WERI-Rb-1 (cell line): ENCODE measurements around the gene FSCN2.

ENCODE experiments used
- DNase-seq: peaks from one replicate; pipeline ENCODE4 v3.0.0-alpha.2; 2020
- H3K27ac ChIP-seq: fragments of 250-450 bp; sonication (Bioruptor Pico); 2 replicates; pipeline ENCODE4 v1.5.1; 2020; ENCODE audit warnings: mild to moderate bottlenecking, moderate library complexity
- H3K27me3 ChIP-seq: fragments of 250-450 bp; sonication (Bioruptor Pico); 2 replicates; pipeline ENCODE4 v1.5.1; 2021; ENCODE audit warnings: mild to moderate bottlenecking, low read depth, moderate library complexity; ENCODE audit not compliant: insufficient read depth, severe bottlenecking
- H3K36me3 ChIP-seq: fragments of 250-450 bp; sonication (Bioruptor Pico); 2 replicates; pipeline ENCODE4 v1.5.1; 2020; ENCODE audit warnings: mild to moderate bottlenecking, moderate library complexity
- H3K4me3 ChIP-seq: 2 replicates; pipeline ENCODE4 v1.5.1; 2011; ENCODE audit warnings: low read depth, mild to moderate bottlenecking, control low read depth, low read length
- H3K9me3 ChIP-seq: fragments of 250-450 bp; sonication (Bioruptor Pico); 2 replicates; pipeline ENCODE4 v1.5.1; 2021; ENCODE audit warnings: mild to moderate bottlenecking, moderate library complexity; ENCODE audit not compliant: severe bottlenecking
- TF ChIP-seq, protein P1 (sequence below): IDR thresholded peaks from 2 replicates; pipeline ENCODE4 v1.5.1; 2011; ENCODE audit warnings: low read depth, mild to moderate bottlenecking, control low read depth, inconsistent platforms, low read length

Gene FSCN2

DNA sequence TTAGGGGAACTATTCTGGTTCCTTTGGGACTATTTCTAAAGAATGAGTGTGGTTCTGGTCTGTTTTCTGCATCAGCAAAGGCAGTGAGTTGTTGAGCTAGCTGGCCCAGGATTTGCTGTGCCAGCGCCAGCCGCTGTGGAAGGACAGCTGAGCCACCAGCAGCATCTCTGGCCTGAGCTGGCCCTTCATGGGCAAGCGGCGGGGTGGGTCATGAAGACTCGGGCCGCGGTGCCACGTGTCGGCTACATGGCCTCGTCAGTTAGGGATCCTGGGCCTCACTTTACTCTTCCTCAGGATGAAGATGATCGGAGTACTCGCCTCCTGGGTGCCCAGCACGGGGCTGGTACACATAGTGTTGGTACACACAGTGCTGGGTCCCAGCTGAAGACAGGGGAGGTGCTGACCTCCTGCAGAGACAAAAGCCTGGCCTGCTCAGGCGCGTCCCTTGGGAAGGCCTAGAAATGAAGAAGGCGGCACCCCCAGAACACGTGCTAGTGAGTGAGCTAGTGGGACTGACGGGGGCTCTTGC lies 41.9 kb downstream of the FSCN2 start:
- Histone ChIP-seq H3K27ac (no peak overlapping the region), H3K27me3 (no peaks in the 10 kb centered on the region), H3K9me3 (no peaks in the 10 kb centered on the region), H3K4me3 (no peak overlapping the region), H3K36me3 (peaks cover 98% of the 10 kb centered on the region)
- no peak for DNase-seq
- TF ChIP-seq, protein P1, sequence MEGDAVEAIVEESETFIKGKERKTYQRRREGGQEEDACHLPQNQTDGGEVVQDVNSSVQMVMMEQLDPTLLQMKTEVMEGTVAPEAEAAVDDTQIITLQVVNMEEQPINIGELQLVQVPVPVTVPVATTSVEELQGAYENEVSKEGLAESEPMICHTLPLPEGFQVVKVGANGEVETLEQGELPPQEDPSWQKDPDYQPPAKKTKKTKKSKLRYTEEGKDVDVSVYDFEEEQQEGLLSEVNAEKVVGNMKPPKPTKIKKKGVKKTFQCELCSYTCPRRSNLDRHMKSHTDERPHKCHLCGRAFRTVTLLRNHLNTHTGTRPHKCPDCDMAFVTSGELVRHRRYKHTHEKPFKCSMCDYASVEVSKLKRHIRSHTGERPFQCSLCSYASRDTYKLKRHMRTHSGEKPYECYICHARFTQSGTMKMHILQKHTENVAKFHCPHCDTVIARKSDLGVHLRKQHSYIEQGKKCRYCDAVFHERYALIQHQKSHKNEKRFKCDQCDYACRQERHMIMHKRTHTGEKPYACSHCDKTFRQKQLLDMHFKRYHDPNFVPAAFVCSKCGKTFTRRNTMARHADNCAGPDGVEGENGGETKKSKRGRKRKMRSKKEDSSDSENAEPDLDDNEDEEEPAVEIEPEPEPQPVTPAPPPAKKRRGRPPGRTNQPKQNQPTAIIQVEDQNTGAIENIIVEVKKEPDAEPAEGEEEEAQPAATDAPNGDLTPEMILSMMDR = no peak

DNA sequence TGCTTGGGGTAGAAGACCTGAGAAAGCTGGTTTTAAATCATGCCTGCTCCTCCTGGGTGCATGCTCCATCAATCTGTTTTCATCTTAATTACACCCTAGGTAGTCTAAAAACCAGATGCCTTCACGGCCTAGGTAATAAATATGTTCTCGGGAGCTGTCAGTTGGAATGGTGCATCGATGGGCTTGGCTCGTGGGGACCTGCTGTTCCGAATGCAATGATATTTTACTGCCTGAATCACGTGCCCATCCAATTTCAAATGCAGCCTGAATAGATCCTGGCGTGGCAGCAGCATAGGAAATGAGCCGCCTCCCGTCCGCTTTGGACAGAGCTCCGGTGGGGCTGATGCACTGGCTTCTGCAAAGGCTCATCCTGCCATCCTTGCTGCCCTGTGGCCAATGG lies 42.8 kb downstream of the FSCN2 start:
- TF ChIP-seq, protein P1 = no peak
- Histone ChIP-seq H3K36me3 (peaks cover 98% of the 10 kb centered on the region), H3K9me3 (no peaks in the 10 kb centered on the region), H3K27me3 (no peaks in the 10 kb centered on the region), H3K27ac (no peak overlapping the region), H3K4me3 (no peak overlapping the region)
- no peak for DNase-seq

DNA sequence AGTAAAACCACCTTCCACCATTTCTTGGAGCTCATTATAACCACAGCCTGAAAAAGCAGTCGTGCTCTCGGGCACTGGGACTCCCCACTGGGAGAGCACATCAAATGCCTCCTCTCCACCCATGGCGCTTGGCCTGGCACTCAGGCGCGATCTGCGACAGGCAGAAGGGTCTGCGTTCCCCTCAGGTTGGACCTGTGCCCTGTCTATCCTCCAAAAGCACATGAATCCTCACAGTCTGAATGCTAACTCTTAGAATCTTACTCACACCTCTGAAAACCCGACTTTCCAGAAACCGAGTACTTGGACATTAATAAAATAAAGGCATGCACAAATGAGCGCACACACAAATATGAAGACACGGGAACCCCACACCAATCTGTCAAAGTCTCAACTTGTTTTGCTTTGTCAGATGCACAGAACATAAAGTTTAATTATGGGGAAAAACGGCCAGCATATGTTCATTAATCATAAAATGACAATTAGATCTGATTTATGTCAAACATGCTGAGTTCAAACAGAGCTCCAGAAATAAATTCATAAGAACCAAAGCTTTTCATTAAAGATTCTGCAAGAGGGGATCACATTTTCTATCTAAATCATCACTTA lies 44.5 kb downstream of the FSCN2 start:
- no peak overlapping the region for H3K4me3 ChIP-seq
- no peaks in the 10 kb centered on the region for H3K9me3 ChIP-seq
- H3K27me3 ChIP-seq = no peaks in the 10 kb centered on the region
- TF ChIP-seq, protein P1 = no peak
- H3K27ac ChIP-seq = no peak overlapping the region
- no peak for DNase-seq
- peaks cover 94% of the 10 kb centered on the region for H3K36me3 ChIP-seq

DNA sequence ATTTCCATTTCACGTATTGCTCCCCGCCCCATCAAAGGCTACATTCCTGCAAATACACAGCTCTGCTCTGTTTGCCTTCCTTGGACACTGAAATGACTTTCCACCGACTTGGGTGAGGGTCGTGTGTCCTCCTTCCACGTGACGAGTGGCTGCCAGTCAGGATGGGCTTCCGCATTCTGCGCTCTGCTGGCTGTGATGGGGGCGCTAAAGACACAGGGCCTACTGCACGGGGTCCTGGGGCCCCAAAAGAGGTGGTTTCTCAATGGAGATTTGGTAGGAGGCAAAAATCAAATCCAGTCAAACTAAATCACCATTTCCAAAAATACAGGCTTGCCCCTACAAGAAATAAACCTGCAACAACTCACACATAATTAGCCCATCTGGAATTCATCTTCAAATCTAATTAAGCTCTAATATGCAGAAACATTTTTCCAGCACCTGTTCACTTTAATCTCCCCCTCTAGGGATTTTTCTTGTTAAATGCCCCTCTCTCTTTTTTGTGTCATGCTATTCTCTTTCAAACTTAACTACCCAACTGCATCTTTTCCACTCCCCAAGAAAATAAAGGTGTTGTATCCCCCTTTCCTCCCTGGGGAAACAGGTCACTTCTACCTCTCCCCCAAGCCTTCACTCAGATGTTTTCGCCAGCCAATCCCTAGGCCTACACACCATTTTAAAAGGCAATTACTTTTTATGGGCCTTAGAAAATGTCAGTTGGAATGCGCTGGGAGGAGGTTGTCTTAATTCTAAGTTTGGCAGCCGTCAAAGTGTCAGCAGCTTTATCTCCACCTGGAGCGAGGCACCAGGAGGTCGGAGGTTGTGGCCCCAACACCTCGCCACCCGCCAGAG lies 45.8 kb downstream of the FSCN2 start:
- TF ChIP-seq, protein P1 = no peak
- H3K36me3 ChIP-seq = peaks cover 95% of the 10 kb centered on the region
- H3K4me3 ChIP-seq = no peak overlapping the region
- no peaks in the 10 kb centered on the region for H3K9me3 ChIP-seq
- no peak overlapping the region for H3K27ac ChIP-seq
- no peaks in the 10 kb centered on the region for H3K27me3 ChIP-seq
- no peak for DNase-seq

DNA sequence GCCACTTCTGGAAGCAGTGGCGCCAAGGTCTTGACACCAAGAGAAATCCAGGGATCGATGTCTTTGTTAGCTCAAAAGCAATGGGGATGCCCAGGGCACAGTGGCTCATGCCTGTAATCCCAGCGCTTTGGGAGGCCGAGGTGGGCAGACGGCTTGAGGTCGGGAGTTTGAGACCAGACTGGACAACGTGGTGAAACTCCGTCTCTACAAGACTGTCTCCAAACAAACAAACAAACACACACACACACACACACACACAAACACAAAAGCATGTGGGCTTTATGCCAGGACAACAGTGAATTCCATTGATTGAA lies 46.4 kb downstream of the FSCN2 start:
- no peak overlapping the region for H3K27ac ChIP-seq
- peaks cover 95% of the 10 kb centered on the region for H3K36me3 ChIP-seq
- TF ChIP-seq, protein P1 = no peak

More for the DNA sequence above, 46.4 kb downstream of the FSCN2 start:
- Histone ChIP-seq H3K9me3 (no peaks in the 10 kb centered on the region), H3K27me3 (no peaks in the 10 kb centered on the region), H3K4me3 (no peak overlapping the region)
- DNase-seq = no peak
